ENCODE data around the gene TMEM95.

- TF ChIP-seq CTCF (IDR thresholded peaks at IDR 0.05; ENCODE audit: control extremely low read depth in 1 of 3, insufficient read depth in 1 of 3, low read depth in 1 of 3, low read length in 3 of 3) (no peak), SP1 (IDR thresholded peaks at IDR 0.05; ENCODE audit: low read depth, low read length) (no peak), POLR2AphosphoS5 (IDR thresholded peaks at IDR 0.05; ENCODE audit: low read depth, low read length) (no peak), CHD1 (IDR thresholded peaks at IDR 0.05; ENCODE audit: low read depth, low read length) (no peak), POLR2A (IDR thresholded peaks at IDR 0.05; ENCODE audit: control extremely low read depth in 1 of 2, low read depth in 2 of 2, low read length in 2 of 2) (no peak), YY1 (IDR thresholded peaks at IDR 0.05; ENCODE audit: low read depth, low read length) (no peak), NANOG (IDR thresholded peaks at IDR 0.05; ENCODE audit: insufficient read depth, low read depth, low read length, poor library complexity, severe bottlenecking) (no peak), FOSL1 (IDR thresholded peaks at IDR 0.05; ENCODE audit: insufficient read depth, low read depth, low read length) (no peak), GTF2F1 (IDR thresholded peaks at IDR 0.05; ENCODE audit: borderline replicate concordance, low read depth, low read length) (no peak), EZH2 (IDR thresholded peaks at IDR 0.05; ENCODE audit: low read depth, low read length, severe bottlenecking) (no peak), MAX (IDR thresholded peaks at IDR 0.05) (no peak), USF2 (IDR thresholded peaks at IDR 0.05; ENCODE audit: low read length) (no peak), RBBP5 (IDR thresholded peaks at IDR 0.05; ENCODE audit: borderline replicate concordance, low read depth, low read length) (no peak), TAF7 (optimal IDR thresholded peaks at IDR 0.05; ENCODE audit: borderline replicate concordance, low read depth, low read length) (no peak)
Measured at GRCh38 chr17:7363311-7363710, 8.4 kb downstream of the TMEM95 start.

All from H1 (cell line).